Sigmoid colon (tissue), 4 donors: ENCODE data around the gene BIN1.

Source experiments
- CTCF ChIP-seq, 4 experiments: fragments of 450-650 bp in 3 of 4; fragments of 200-600 bp in 1 of 4; IDR thresholded peaks; one replicate each; pipeline ENCODE4 v1.5.1; 2016 to 2019; ENCODE audit warnings: antibody characterized with exemption in 4 of 4, mild to moderate bottlenecking in 3 of 4, moderate library complexity in 2 of 4
- EP300 ChIP-seq, 4 donors: sonication (generic); formaldehyde crosslinking; IDR thresholded peaks; one replicate each; pipeline ENCODE4 v1.6.1; 2017; ENCODE audit warnings: antibody characterized with exemption in 4 of 4
- POLR2A ChIP-seq, 2 donors: fragments of 450-650 bp; IDR thresholded peaks; one replicate each; pipeline ENCODE4 v1.6.1; 2016; ENCODE audit warnings: antibody characterized with exemption in 2 of 2, mild to moderate bottlenecking in 2 of 2, moderate library complexity in 2 of 2
- POLR2AphosphoS5 ChIP-seq, 4 donors: sonication (generic); formaldehyde crosslinking; IDR thresholded peaks; one replicate each; pipeline ENCODE4 v1.6.1; 2017; ENCODE audit warnings: antibody characterized with exemption in 4 of 4

GRCh38 chr2:127078028-127078427, 28.9 kb downstream of the BIN1 start:
- TF ChIP-seq POLR2AphosphoS5 (IDR thresholded peaks at IDR 0.05) (no peak), CTCF (IDR thresholded peaks at IDR 0.05) (no peak), EP300 (IDR thresholded peaks at IDR 0.05) (no peak), POLR2A (IDR thresholded peaks at IDR 0.05) (no peak)
